ENCODE results near the gene CKMT1B. TPM values are rescaled to one million over a fixed set of nuclear protein-coding genes. Genes with fewer than 3 reads are reported as not detected.
"Not testable (repeated sequence)": the region's sequence is repeated elsewhere in the genome, so short reads cannot be mapped to it uniquely, and the experiment has no call there.

Gene CKMT1B
- total RNA-seq, result 0.55 TPM

GRCh38 chr15:43593328-43594190 lies at the start of gene CKMT1B:
Gene CKMT1B, plus strand, starts transcription at chr15:43594027. Its CDS starts 192 bp downstream, at chr15:43594219.
- not testable (repeated sequence) for DNase-seq (ENCODE audit: low spot score)
- peak; percentile 27 for ATAC-seq

GRCh38 chr15:43544266-43544665 lies 49.6 kb upstream of the CKMT1B start:
- no peak for ATAC-seq

GRCh38 chr15:43545426-43545825 lies 48.4 kb upstream of the CKMT1B start:
- DNase-seq (ENCODE audit: low spot score) (no peak), ATAC-seq (no peak)

More at GRCh38 chr15:43544266-43544665, 49.6 kb upstream of the CKMT1B start:
- DNase-seq (ENCODE audit: low spot score), result no peak

- DNase-seq (ENCODE audit: low spot score) (no peak), ATAC-seq (no peak)
Measured at GRCh38 chr15:43547539-43547938, 46.3 kb upstream of the CKMT1B start.

- DNase-seq (ENCODE audit: low spot score) (no peak), ATAC-seq (no peak)
Measured at GRCh38 chr15:43550527-43551363, 43.1 kb upstream of the CKMT1B start.

- DNase-seq (ENCODE audit: low spot score) (no peak), ATAC-seq (no peak)
Measured at GRCh38 chr15:43552256-43552655, 41.6 kb upstream of the CKMT1B start.

GRCh38 chr15:43552986-43553385 lies 40.8 kb upstream of the CKMT1B start:
- ATAC-seq (no peak), DNase-seq (ENCODE audit: low spot score) (no peak)

- DNase-seq (ENCODE audit: low spot score); ATAC-seq: not testable (repeated sequence)
Measured at GRCh38 chr15:43562753-43563152, 31.1 kb upstream of the CKMT1B start.

GRCh38 chr15:43563793-43564192 lies 30.0 kb upstream of the CKMT1B start:
- ATAC-seq; DNase-seq (ENCODE audit: low spot score): not testable (repeated sequence)

GRCh38 chr15:43566615-43567014 lies 27.2 kb upstream of the CKMT1B start:
- not testable (repeated sequence) for DNase-seq (ENCODE audit: low spot score); ATAC-seq

GRCh38 chr15:43574607-43575006 lies 19.2 kb upstream of the CKMT1B start:
- DNase-seq (ENCODE audit: low spot score); ATAC-seq: not testable (repeated sequence)

- ATAC-seq, result peak; percentile 99
- DNase-seq (ENCODE audit: low spot score), result not testable (repeated sequence)
Measured at GRCh38 chr15:43589778-43590466, 3.9 kb upstream of the CKMT1B start, which contains the start of gene PPIP5K1. Gene PPIP5K1, minus strand, starts transcription at chr15:43590208. Its CDS starts 5,704 bp downstream, at chr15:43584504.

- not testable (repeated sequence) for DNase-seq (ENCODE audit: low spot score); ATAC-seq
Measured at GRCh38 chr15:43592841-43593240, 986 bp upstream of the CKMT1B start.

- DNase-seq (ENCODE audit: low spot score); ATAC-seq: not testable (repeated sequence)
Measured at GRCh38 chr15:43599131-43599530, 5.3 kb downstream of the CKMT1B start.

GRCh38 chr15:43600200-43600599 lies 6.4 kb downstream of the CKMT1B start:
- DNase-seq (ENCODE audit: low spot score); ATAC-seq: not testable (repeated sequence)

- DNase-seq (ENCODE audit: low spot score); ATAC-seq: not testable (repeated sequence)
Measured at GRCh38 chr15:43602233-43602632, 8.4 kb downstream of the CKMT1B start.

- DNase-seq (ENCODE audit: low spot score); ATAC-seq: not testable (repeated sequence)
Measured at GRCh38 chr15:43617750-43618149, 23.9 kb downstream of the CKMT1B start.

GRCh38 chr15:43618700-43619099 lies 24.9 kb downstream of the CKMT1B start, which contains the start of gene STRC:
Gene STRC, minus strand, starts transcription at chr15:43618800. Its CDS starts 78 bp downstream, at chr15:43618722.
- not testable (repeated sequence) for ATAC-seq; DNase-seq (ENCODE audit: low spot score)

GRCh38 chr15:43622068-43622799 lies 28.4 kb downstream of the CKMT1B start:
- ATAC-seq, result peak; percentile 49
- not testable (repeated sequence) for DNase-seq (ENCODE audit: low spot score)

GRCh38 chr15:43625106-43625505 lies 31.3 kb downstream of the CKMT1B start:
- ATAC-seq, result no peak

More at GRCh38 chr15:43625106-43625505, 31.3 kb downstream of the CKMT1B start:
- DNase-seq (ENCODE audit: low spot score), result no peak
